Erythroblast (primary cell): Measurements from ENCODE around the gene FBXO48.

ENCODE experiments used
- GATA1 ChIP-seq: IDR thresholded peaks from 2 replicates; pipeline ENCODE4 v1.6.1; 2011; ENCODE audit warnings: low read depth, mild to moderate bottlenecking, control low read depth, low read length, moderate library complexity
- POLR2A ChIP-seq: IDR thresholded peaks from 2 replicates; pipeline ENCODE4 v1.6.1; 2011; ENCODE audit warnings: mild to moderate bottlenecking, low read length

DNA sequence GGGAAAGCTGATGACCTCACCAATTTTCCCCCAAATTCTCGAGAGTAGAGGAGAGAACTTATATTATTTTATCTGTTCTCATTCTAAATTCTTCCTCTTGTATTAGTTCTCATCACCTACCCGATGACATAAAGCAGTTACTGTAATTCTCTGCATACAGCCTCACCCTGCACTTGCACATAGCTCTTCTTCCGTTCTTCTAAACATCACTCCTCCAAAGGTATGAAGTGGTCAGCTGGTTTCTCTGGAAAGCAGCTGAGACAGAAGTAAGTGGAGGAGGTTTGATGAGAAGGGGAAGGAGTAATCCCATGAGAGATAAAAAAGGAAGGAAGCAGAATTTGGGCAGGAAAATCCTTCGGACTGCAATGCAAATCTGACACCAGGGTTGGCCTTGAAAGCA, 39.0 kb downstream of the FBXO48 start:
- TF ChIP-seq POLR2A (no peak), GATA1 (no peak)
